ENCODE data around the gene WDR33. TPM values are rescaled to one million over a fixed set of nuclear protein-coding genes. Genes with fewer than 3 reads are reported as not detected.

Gene WDR33
- total and polyA plus RNA-seq, 2 of the 13 experiments (the other 11 are each of a cell fraction or from before 2014, with no cell fraction given), result 54.9 to 78.2 TPM

DNA sequence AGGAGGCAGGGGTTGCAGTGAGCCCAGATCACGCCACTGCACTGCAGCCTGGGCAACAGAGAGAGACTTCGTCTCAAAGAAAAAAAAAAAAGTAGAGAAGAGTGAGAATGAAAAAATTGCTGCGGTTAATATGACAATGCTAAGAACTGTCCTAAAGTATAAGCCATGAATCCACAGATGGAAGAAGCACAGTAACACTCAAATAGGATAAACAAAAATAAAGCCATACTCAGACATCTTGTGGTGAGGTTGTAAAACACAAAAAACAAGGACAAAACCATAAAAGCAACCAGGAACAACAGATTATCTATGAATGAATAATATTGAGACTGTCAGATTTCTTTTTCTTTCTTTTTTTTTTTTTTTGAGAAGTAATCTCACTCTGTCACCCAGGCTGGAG, 24.0 kb upstream of the WDR33 start:
- no peaks in the 10 kb centered on the region for H3K9me3 ChIP-seq (ENCODE audit: low read length)
- WGBS (ENCODE audit: low lambda C conversion rate), result 61% methylated on average over 3 of the region's 3 CpGs
- no peaks in the 10 kb centered on the region for H3K4me1 ChIP-seq (ENCODE audit: insufficient read depth, low read length)
- no peaks in the 10 kb centered on the region for H3K36me3 ChIP-seq (replicated peaks in 1 of 2; ENCODE audit: control insufficient read depth in 1 of 2, insufficient read depth in 2 of 2, low read length in 2 of 2)
- H3K4me2 ChIP-seq (ENCODE audit: low read depth, low read length), result no peak overlapping the region
- no peaks in the 10 kb centered on the region for H3K79me2 ChIP-seq (ENCODE audit: insufficient read depth, low read length)
- DNase-seq (ENCODE audit: low spot score), result no peak
- FAIRE-seq, result no peak
- intact Hi-C loops (cut with micrococcal nuclease; ENCODE audit: unreplicated experiment), result no loop called here
- no peaks in the 10 kb centered on the region for H3K27me3 ChIP-seq (ENCODE audit: control insufficient read depth in 1 of 2, insufficient read depth in 2 of 2, low read length in 2 of 2)
- no peak overlapping the region for H3K9ac ChIP-seq (ENCODE audit: insufficient read depth, low read depth, low read length)
- in situ Hi-C loops (cut with HindIII; ENCODE audit: extremely low pct_ligation_motif_present, low pct_unique_long_range_greater_than_20kb), result no loop called here
- BruUV-seq (replicated peaks), result no TSS peak
- no peak overlapping the region for H3K4me3 ChIP-seq (replicated peaks in 1 of 3; ENCODE audit: insufficient read depth in 1 of 3, low read depth in 2 of 3, low read length in 3 of 3)
- no peak overlapping the region for H3K27ac ChIP-seq (ENCODE audit: extremely low read length, insufficient read depth, low read length)
- TF ChIP-seq FOXK2 (IDR thresholded peaks at IDR 0.05) (no peak), ZNF772 (CRISPR knock-in tag; IDR thresholded peaks at IDR 0.05) (no peak), KLF9 (CRISPR knock-in tag; IDR thresholded peaks at IDR 0.05; ENCODE audit: low read depth) (no peak), ZNF430 (CRISPR knock-in tag; IDR thresholded peaks at IDR 0.05) (no peak), ZSCAN25 (CRISPR knock-in tag; IDR thresholded peaks at IDR 0.05) (no peak), ETV5 (CRISPR knock-in tag; IDR thresholded peaks at IDR 0.05; ENCODE audit: borderline replicate concordance) (no peak), HOXA9 (CRISPR knock-in tag; IDR thresholded peaks at IDR 0.05; ENCODE audit: borderline replicate concordance) (no peak), GATA4 (IDR thresholded peaks at IDR 0.05; ENCODE audit: borderline replicate concordance, low read depth) (no peak), CCDC6 (CRISPR knock-in tag; IDR thresholded peaks at IDR 0.05) (no peak), CBFB (CRISPR knock-in tag; IDR thresholded peaks at IDR 0.05) (no peak)
- TF ChIP-seq, protein P1, sequence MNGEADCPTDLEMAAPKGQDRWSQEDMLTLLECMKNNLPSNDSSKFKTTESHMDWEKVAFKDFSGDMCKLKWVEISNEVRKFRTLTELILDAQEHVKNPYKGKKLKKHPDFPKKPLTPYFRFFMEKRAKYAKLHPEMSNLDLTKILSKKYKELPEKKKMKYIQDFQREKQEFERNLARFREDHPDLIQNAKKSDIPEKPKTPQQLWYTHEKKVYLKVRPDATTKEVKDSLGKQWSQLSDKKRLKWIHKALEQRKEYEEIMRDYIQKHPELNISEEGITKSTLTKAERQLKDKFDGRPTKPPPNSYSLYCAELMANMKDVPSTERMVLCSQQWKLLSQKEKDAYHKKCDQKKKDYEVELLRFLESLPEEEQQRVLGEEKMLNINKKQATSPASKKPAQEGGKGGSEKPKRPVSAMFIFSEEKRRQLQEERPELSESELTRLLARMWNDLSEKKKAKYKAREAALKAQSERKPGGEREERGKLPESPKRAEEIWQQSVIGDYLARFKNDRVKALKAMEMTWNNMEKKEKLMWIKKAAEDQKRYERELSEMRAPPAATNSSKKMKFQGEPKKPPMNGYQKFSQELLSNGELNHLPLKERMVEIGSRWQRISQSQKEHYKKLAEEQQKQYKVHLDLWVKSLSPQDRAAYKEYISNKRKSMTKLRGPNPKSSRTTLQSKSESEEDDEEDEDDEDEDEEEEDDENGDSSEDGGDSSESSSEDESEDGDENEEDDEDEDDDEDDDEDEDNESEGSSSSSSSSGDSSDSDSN (CRISPR knock-in tag; IDR thresholded peaks at IDR 0.05), result no peak
- TF ChIP-seq, protein P2, sequence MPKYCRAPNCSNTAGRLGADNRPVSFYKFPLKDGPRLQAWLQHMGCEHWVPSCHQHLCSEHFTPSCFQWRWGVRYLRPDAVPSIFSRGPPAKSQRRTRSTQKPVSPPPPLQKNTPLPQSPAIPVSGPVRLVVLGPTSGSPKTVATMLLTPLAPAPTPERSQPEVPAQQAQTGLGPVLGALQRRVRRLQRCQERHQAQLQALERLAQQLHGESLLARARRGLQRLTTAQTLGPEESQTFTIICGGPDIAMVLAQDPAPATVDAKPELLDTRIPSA (CRISPR knock-in tag; IDR thresholded peaks at IDR 0.05; ENCODE audit: borderline replicate concordance), result no peak
- POLR2A ChIA-PET, result no interaction called here
- no peaks in the 10 kb centered on the region for H4K20me1 ChIP-seq (ENCODE audit: insufficient read depth, low read length)
- no peak overlapping the region for H2AFZ ChIP-seq (ENCODE audit: low read length)
- CTCF ChIA-PET (ENCODE audit: low intra/inter-chr PET ratio, low total read pairs), result no interaction called here
- no peak for ATAC-seq
